ENCODE data around the gene SRD5A1.

The SRD5A1 gene

DNA sequence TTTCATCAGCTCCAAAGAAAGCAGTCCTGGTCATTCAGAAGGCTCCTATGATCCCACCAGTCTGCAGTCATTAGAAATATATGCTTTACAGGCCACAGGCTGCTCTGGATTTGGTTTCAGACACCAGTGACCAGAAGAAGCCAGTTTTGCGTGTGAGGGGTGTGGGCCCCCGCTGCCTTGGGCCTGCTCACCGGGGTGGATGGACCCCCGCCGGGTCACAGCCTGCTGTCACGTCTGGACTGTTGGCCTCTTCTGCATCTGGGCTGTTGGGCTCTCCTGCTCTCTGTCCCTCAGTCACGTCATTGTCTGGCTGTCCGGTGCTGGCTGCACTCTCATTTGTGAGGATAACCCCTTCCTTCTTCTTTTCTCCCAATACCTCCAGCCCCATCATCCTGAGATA, 33.5 kb upstream of the SRD5A1 start:
- ChIA-PET POLR2A (no interaction called here), CTCF (no interaction called here)
- no peak for DNase-seq (ENCODE audit: low read depth, low spot score)
- no peak overlapping the region for H3K4me3 ChIP-seq (ENCODE audit: low read depth, low read length)
- TF ChIP-seq CTCF (IDR thresholded peaks at IDR 0.05; ENCODE audit: insufficient read depth, low read length, missing control alignments): no peak

GRCh38 chr5:6601271-6601670, 32.0 kb upstream of the SRD5A1 start:
- ChIA-PET POLR2A (no interaction called here), CTCF (no interaction called here)
- H3K4me3 ChIP-seq (ENCODE audit: low read depth, low read length): no peak overlapping the region
- DNase-seq (ENCODE audit: low read depth, low spot score): no peak
- TF ChIP-seq CTCF (IDR thresholded peaks at IDR 0.05; ENCODE audit: insufficient read depth, low read length, missing control alignments): no peak

GRCh38 chr5:6601816-6602215, 31.4 kb upstream of the SRD5A1 start:
- ChIA-PET POLR2A (no interaction called here), CTCF (no interaction called here)
- no peak for TF ChIP-seq CTCF (IDR thresholded peaks at IDR 0.05; ENCODE audit: insufficient read depth, low read length, missing control alignments)
- no peak for DNase-seq (ENCODE audit: low read depth, low spot score)
- no peak overlapping the region for H3K4me3 ChIP-seq (ENCODE audit: low read depth, low read length)

- H3K4me3 ChIP-seq (ENCODE audit: low read depth, low read length): no peak overlapping the region
- CTCF ChIA-PET: no interaction called here
- no peak for DNase-seq (ENCODE audit: low read depth, low spot score)
- no peak for TF ChIP-seq CTCF (IDR thresholded peaks at IDR 0.05; ENCODE audit: insufficient read depth, low read length, missing control alignments)
- POLR2A ChIA-PET: no interaction called here
Measured at GRCh38 chr5:6602441-6602840, 30.8 kb upstream of the SRD5A1 start.

- CTCF ChIA-PET: no interaction called here
- POLR2A ChIA-PET: no interaction called here
Measured at GRCh38 chr5:6603643-6604042, 29.6 kb upstream of the SRD5A1 start.

GRCh38 chr5:6604341-6604740, 28.9 kb upstream of the SRD5A1 start:
- POLR2A ChIA-PET: no interaction called here
- CTCF ChIA-PET: no interaction called here
- no peak for TF ChIP-seq CTCF (IDR thresholded peaks at IDR 0.05; ENCODE audit: insufficient read depth, low read length, missing control alignments)
- no peak overlapping the region for H3K4me3 ChIP-seq (ENCODE audit: low read depth, low read length)
- no peak for DNase-seq (ENCODE audit: low read depth, low spot score)

More at GRCh38 chr5:6603643-6604042, 29.6 kb upstream of the SRD5A1 start:
- H3K4me3 ChIP-seq (ENCODE audit: low read depth, low read length): no peak overlapping the region
- DNase-seq (ENCODE audit: low read depth, low spot score): no peak
- TF ChIP-seq CTCF (IDR thresholded peaks at IDR 0.05; ENCODE audit: insufficient read depth, low read length, missing control alignments): no peak
